GM19467 (cell line): ENCODE results near the gene SLC35E2B.
"Not testable (repeated sequence)": the region's sequence is repeated elsewhere in the genome, so short reads cannot be mapped to it uniquely, and the experiment has no call there.

ENCODE experiments used
- ATAC-seq: cut with Tn5 transposase; IDR thresholded peaks from one replicate; pipeline ENCODE4 v1.9.1; 2021; ENCODE audit warnings: mild to moderate bottlenecking, moderate library complexity; ENCODE audit not compliant: unreplicated experiment

Gene SLC35E2B

GRCh38 chr1:1647567-1648241 lies 44.9 kb downstream of the SLC35E2B start:
- not testable (repeated sequence) for ATAC-seq

DNA sequence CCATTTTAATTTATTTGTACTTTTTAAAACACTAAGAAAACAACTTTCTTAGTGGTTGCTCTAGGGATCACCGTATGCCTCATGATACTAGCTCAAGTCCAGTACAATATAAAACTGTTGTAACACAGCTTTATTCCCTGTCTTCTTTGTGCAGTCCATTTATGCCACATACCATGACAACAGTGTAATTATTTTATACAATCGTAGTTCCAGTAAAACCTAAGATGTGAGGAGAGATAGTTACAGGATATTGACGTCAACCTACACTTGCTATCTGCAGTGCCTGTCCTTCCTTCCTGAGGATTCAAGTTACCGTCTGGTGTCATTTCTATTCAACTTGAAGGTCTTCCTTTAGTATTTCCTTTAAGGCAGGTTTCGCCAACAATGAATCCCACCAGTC lies 46.3 kb downstream of the SLC35E2B start:
- ATAC-seq = not testable (repeated sequence)

GRCh38 chr1:1640711-1641461 lies 51.7 kb downstream of the SLC35E2B start:
- not testable (repeated sequence) for ATAC-seq

GRCh38 chr1:1640081-1640480 lies 52.5 kb downstream of the SLC35E2B start:
- not testable (repeated sequence) for ATAC-seq

DNA sequence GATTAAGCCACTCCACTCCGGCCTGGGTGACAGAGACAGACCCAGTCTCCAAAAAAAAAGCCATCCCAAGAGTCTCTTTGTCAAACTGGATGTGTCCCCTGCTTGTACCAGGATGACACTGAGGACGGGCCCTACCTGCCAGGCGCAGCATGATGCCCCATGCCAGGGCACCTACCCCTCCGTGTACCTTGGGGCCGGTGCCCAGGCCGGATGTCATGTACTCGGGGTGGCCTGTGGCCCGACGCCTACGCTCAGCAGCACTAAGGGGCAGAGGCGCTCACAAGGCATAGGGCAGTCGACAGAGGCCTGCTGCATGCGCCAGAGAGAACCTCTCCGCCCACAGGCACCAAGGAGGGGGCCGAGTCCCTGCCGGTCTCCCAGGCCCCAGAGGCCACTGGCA lies 53.2 kb downstream of the SLC35E2B start:
- ATAC-seq = not testable (repeated sequence)

GRCh38 chr1:1638528-1638927 lies 54.1 kb downstream of the SLC35E2B start:
- ATAC-seq = not testable (repeated sequence)

- not testable (repeated sequence) for ATAC-seq
Measured at GRCh38 chr1:1637479-1637875, 55.1 kb downstream of the SLC35E2B start.

GRCh38 chr1:1636621-1637478 lies 55.7 kb downstream of the SLC35E2B start:
- not testable (repeated sequence) for ATAC-seq

GRCh38 chr1:1634613-1635012 lies 58.0 kb downstream of the SLC35E2B start:
- ATAC-seq = not testable (repeated sequence)

- not testable (repeated sequence) for ATAC-seq
Measured at GRCh38 chr1:1633409-1633808, 59.2 kb downstream of the SLC35E2B start.

DNA sequence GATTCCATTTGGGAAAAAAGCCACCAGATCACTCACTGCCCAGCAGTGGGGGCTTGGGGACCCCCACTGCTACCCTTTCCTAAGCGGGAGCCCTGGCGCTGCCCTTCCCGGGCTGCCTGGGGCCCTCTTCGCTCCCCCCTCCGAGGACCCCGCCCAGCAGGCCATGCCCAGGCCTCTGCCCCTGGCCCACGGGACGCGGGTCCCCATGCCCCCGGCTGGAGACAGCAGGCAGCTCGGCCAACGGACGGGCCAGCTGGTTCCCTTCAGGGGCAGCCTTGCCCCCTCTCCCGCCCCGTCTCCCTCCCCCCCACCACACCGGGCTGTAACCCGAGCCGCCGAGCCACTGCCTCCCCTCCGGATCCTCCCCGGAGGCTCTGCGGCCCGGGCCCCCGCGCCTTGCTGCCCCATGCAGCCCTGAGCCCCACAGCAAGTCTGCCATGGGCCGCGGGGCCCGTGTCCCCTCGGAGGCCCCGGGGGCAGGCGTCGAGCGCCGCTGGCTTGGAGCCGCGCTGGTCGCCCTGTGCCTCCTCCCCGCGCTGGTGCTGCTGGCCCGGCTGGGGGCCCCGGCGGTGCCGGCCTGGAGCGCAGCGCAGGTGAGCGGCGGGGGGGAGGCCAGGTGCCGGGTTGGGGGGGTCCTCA lies 60.7 kb downstream of the SLC35E2B start, which contains the start of gene MMP23B:
MMP23B (plus strand) TSS at position 392 of the 639 bp plus-strand sequence; CDS start at position 438, 46 bp downstream.
- ATAC-seq = no peak

- ATAC-seq = no peak
Measured at GRCh38 chr1:1630965-1631781, 61.4 kb downstream of the SLC35E2B start.

GRCh38 chr1:1630191-1630964 lies 62.2 kb downstream of the SLC35E2B start:
- ATAC-seq = peak; percentile 56

GRCh38 chr1:1629430-1630190 lies 63.0 kb downstream of the SLC35E2B start:
- no peak for ATAC-seq

DNA sequence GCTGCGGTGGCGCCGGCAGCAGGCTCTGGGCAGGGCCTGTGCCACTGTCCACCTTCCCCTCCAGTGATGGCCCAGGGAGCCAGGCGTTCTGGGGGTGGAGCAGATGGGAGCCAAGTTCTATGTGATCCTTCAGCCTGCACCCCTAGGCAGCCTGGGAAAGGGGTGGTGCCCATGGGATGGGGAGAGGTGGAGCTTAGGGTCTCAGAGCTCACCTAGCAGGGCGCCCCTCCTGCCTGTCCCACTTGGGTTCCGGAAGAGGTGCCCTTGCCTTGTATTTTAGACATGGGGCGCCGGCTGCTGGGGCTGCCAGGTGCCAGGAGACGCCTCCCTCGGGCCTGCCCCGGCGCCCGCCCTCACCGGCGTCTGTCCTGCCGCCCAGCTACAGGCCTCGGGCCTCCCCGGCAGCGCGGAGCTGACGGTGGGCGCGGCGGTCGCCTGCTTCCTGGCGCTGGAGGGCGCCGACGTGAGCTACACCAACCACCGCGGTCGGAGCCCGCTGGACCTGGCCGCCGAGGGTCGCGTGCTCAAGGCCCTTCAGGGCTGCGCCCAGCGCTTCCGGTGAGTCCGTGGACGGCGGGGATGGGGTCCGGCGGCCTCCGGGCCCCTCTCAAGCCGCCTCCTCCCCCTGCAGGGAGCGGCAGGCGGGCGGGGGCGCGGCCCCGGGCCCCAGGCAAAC lies 63.7 kb downstream of the SLC35E2B start:
- ATAC-seq = no peak

DNA sequence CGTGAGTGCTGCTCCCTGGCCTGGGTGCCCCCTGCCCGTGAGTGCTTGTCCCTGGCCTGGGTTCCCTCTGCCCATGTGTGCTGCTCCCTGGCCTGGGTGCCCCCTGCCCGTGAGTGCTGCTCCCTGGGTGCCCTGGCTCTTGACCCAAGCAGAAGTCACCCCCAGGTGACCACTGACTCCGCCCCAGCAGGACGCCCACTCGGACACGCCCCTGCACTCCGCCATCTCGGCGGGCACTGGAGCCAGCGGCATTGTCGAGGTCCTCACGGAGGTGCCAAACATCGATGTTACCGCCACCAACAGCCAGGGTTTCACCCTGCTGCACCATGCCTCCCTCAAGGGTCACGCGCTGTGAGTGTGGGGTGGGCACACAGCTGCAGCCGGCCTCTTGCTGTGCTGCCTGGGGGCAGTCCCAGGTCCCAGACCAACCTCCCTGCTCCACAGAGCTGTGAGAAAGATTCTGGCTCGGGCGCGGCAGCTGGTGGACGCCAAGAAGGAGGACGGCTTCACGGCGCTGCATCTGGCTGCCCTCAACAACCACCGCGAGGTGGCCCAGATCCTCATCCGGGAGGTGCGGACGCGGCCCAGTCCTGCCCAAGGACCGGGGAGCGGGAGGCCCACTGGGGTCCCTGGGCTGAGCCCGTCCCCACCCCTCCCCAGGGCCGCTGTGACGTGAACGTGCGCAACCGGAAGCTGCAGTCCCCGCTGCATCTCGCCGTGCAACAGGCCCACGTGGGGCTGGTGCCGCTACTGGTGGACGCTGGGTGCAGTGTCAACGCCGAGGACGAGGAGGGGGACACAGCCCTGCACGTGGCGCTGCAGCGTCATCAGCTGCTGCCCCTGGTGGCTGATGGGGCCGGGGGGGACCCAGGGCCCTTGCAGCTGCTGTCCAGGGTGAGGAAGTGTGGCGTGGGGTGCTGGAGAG lies 64.5 kb downstream of the SLC35E2B start:
- ATAC-seq = no peak
